Endothelial cell of umbilical vein (primary cell): ENCODE results near the gene SERGEF. TPM values are rescaled to one million over a fixed set of nuclear protein-coding genes. Genes with fewer than 3 reads are reported as not detected.

Experiments
- BruUV-seq: library from RNA; stranded (reverse); fragments of 400-500 nt; replicated peaks from 2 replicates; lab custom pipeline; 2021; lab: Mats Ljungman, UMichigan
- CTCF ChIA-PET: fragments of 300-600, 350-600 bp; sonication (Branson Sonifier 250); formaldehyde crosslinking; loops from one replicate; lab custom pipeline; 2021; ENCODE audit warnings: antibody characterized with exemption, inconsistent platforms; lab: Charles Lee
- POLR2A ChIA-PET: fragments of 300-600, 350-600 bp; sonication (Branson Sonifier 250); formaldehyde crosslinking; loops from one replicate; lab custom pipeline; 2021; ENCODE audit warnings: antibody characterized with exemption, inconsistent platforms; lab: Charles Lee
- DNase-seq: peaks from one replicate; pipeline ENCODE4 v3.0.0-alpha.2; 2011; ENCODE audit warnings: low read depth, low spot score
- FAIRE-seq: peaks from 2 replicates; lab custom pipeline; 2011; peaks lifted over from hg19 to GRCh38; lab: Jason Lieb, UNC
- H2AFZ ChIP-seq: 2 replicates; pipeline ENCODE4 v1.6.0; 2012; ENCODE audit warnings: low read depth, low read length, control low read depth, inconsistent platforms
- H3K27ac ChIP-seq: 2 replicates; pipeline ENCODE4 v1.5.1; 2011; ENCODE audit warnings: low read depth, mild to moderate bottlenecking, control low read depth, low read length, moderate library complexity; ENCODE audit not compliant: insufficient read depth
- H3K27me3 ChIP-seq, 2 experiments: 2 replicates each; pipeline versions ENCODE4 v1.6.0 to v1.6.1; 2011; ENCODE audit warnings: low read length in 2 of 2, mixed read lengths in 1 of 2; ENCODE audit not compliant: control insufficient read depth in 2 of 2, insufficient read depth in 2 of 2
- H3K36me3 ChIP-seq, 2 experiments: 2 replicates in 1 of 2; 3 replicates in 1 of 2; pipeline ENCODE4 v1.5.1; 2011; ENCODE audit warnings: low read length in 2 of 2, mild to moderate bottlenecking in 1 of 2, moderate library complexity in 1 of 2; ENCODE audit not compliant: control insufficient read depth in 2 of 2, insufficient read depth in 2 of 2; ENCODE audit errors: extremely low read depth in 1 of 2
- H3K4me1 ChIP-seq: 3 replicates; pipeline ENCODE4 v1.5.1; 2011; ENCODE audit warnings: mild to moderate bottlenecking, low read length; ENCODE audit not compliant: control insufficient read depth, insufficient read depth; ENCODE audit errors: extremely low read depth
- H3K4me2 ChIP-seq: 2 replicates; pipeline ENCODE4 v1.6.1; 2011; ENCODE audit warnings: low read length, control low read depth, mixed read lengths; ENCODE audit not compliant: insufficient read depth
- H3K4me3 ChIP-seq, 3 experiments: fragments of 200-600 bp in 1 of 3; sonication (generic), shearing (Covaris generic) in 1 of 3; replicated peaks in 1 of 3; 2 replicates each; pipeline ENCODE4 v1.5.1; 2011 to 2016; ENCODE audit warnings: control low read depth in 3 of 3, low read length in 3 of 3, mild to moderate bottlenecking in 2 of 3, inconsistent platforms in 1 of 3, low read depth in 1 of 3, moderate library complexity in 1 of 3; ENCODE audit not compliant: insufficient read depth in 1 of 3
- H3K79me2 ChIP-seq: 2 replicates; pipeline ENCODE4 v1.6.0; 2012; ENCODE audit warnings: low read length, inconsistent platforms; ENCODE audit not compliant: control insufficient read depth, insufficient read depth
- H3K9ac ChIP-seq: replicated peaks from 2 replicates; pipeline ENCODE3; 2011; ENCODE audit warnings: low read length, control low read depth; ENCODE audit not compliant: insufficient read depth; ENCODE audit errors: extremely low read depth
- H3K9me1 ChIP-seq: replicated peaks from 3 replicates; pipeline ENCODE4 v1.6.0; 2011; ENCODE audit warnings: mild to moderate bottlenecking, low read length; ENCODE audit not compliant: control insufficient read depth, insufficient read depth; ENCODE audit errors: extremely low read depth
- H3K9me3 ChIP-seq: replicated peaks from 2 replicates; pipeline ENCODE4 v1.5.1; 2012; ENCODE audit warnings: low read length, inconsistent platforms; ENCODE audit not compliant: control insufficient read depth, insufficient read depth
- H4K20me1 ChIP-seq: replicated peaks from 2 replicates; pipeline ENCODE3; 2011; ENCODE audit warnings: mild to moderate bottlenecking, low read length; ENCODE audit not compliant: control insufficient read depth, insufficient read depth; ENCODE audit errors: extremely low read depth
- CTCF ChIP-seq, 2 donors: IDR thresholded peaks; 1 replicate in 1 of 2; 2 replicates in 1 of 2; pipeline ENCODE4 v1.5.1; 2011; ENCODE audit warnings: low read length in 2 of 2, mild to moderate bottlenecking in 2 of 2, moderate library complexity in 2 of 2, control low read depth in 1 of 2, inconsistent platforms in 1 of 2, low read depth in 1 of 2; ENCODE audit not compliant: insufficient read depth in 1 of 2; ENCODE audit errors: extremely low read depth in 1 of 2
- EZH2 ChIP-seq: IDR thresholded peaks from 2 replicates; pipeline ENCODE4 v1.6.1; 2012; ENCODE audit warnings: borderline replicate concordance, low read depth, mild to moderate bottlenecking, moderate library complexity, low read length, inconsistent platforms; ENCODE audit not compliant: severe bottlenecking
- FOS ChIP-seq: IDR thresholded peaks from 2 replicates; pipeline ENCODE4 v1.6.1; 2011; ENCODE audit warnings: mild to moderate bottlenecking, low read length, moderate library complexity, borderline replicate concordance; ENCODE audit not compliant: insufficient read depth
- GATA2 ChIP-seq: IDR thresholded peaks from 2 replicates; pipeline ENCODE4 v1.7.0; 2011; ENCODE audit warnings: low read depth, mild to moderate bottlenecking, moderate library complexity, mixed read lengths, low read length; ENCODE audit not compliant: insufficient read length, insufficient read depth
- JUN ChIP-seq: IDR thresholded peaks from 2 replicates; pipeline ENCODE4 v1.6.1; 2011; ENCODE audit warnings: borderline replicate concordance, low read depth; ENCODE audit not compliant: insufficient read length, insufficient read depth
- MAX ChIP-seq: IDR thresholded peaks from 2 replicates; pipeline ENCODE4 v1.6.1; 2011; ENCODE audit not compliant: insufficient read depth, insufficient read length
- MYC ChIP-seq: IDR thresholded peaks from one replicate; pipeline ENCODE4 v1.6.1; 2011; ENCODE audit warnings: mild to moderate bottlenecking, low read depth, low read length
- POLR2A ChIP-seq: IDR thresholded peaks from 2 replicates; pipeline ENCODE4 v1.6.1; 2012; ENCODE audit warnings: low read depth, mild to moderate bottlenecking, control low read depth, low read length
- POLR2AphosphoS5 ChIP-seq: IDR thresholded peaks from 2 replicates; pipeline ENCODE4 v1.6.1; 2012; ENCODE audit warnings: low read depth, mild to moderate bottlenecking, control low read depth, low read length, moderate library complexity; ENCODE audit not compliant: insufficient read depth
- dilution Hi-C: fragments of 300-500 bp; cut with MboI; formaldehyde crosslinking; loops from one replicate; pipeline ENCODE4 v1.15.0; 2019; ENCODE audit warnings: low sequenced_read_pairs; ENCODE audit not compliant: extremely low pct_ligation_motif_present
- intact Hi-C: fragments of 100-400 bp; cut with micrococcal nuclease; formaldehyde crosslinking; loops from one replicate; pipeline ENCODE4 v1.10.0; 2022
- polyA plus RNA-seq, 4 experiments: library from polyadenylated mRNA; depleted of rRNA in 3 of 4; stranded (reverse) in 3 of 4; unstranded in 1 of 4; fragments of >200 nt; gene quantifications; 2 replicates each; pipeline versions ENCODE4 v1.2.1 to v1.2.3, GENCODE V29; 2011 to 2012; ENCODE audit warnings: missing spikeins in 1 of 4
- total RNA-seq: library from RNA; stranded (reverse); gene quantifications from 2 replicates; pipeline ENCODE4 v1.2.3, GENCODE V29; 2021

SERGEF gene
- total and polyA plus RNA-seq, 2 donors (not counting 3 experiments of a cell fraction or from before 2014, with no cell fraction given), result 8.7 to 16.7 TPM

- no TSS peak for BruUV-seq
- Histone ChIP-seq H3K27ac (no peak overlapping the region), H3K4me1 (no peaks in the 10 kb centered on the region), H3K9me3 (no peaks in the 10 kb centered on the region), H3K9me1 (no peaks in the 10 kb centered on the region), H3K4me3 (no peak overlapping the region), H3K4me2 (no peak overlapping the region), H3K79me2 (no peaks in the 10 kb centered on the region), H3K36me3 (no peaks in the 10 kb centered on the region), H4K20me1 (no peaks in the 10 kb centered on the region), H2AFZ (no peak overlapping the region), H3K9ac (no peak overlapping the region), H3K27me3 (no peaks in the 10 kb centered on the region)
- TF ChIP-seq EZH2 (no peak), FOS (no peak), POLR2AphosphoS5 (no peak), CTCF (IDR thresholded peaks at IDR 0.05; ENCODE audit: extremely low read depth in 1 of 2, insufficient read depth in 1 of 2, low read depth in 1 of 2, low read length in 2 of 2) (no peak), GATA2 (no peak), POLR2A (no peak), MAX (no peak), MYC (no peak), JUN (no peak)
- intact Hi-C loops (no loop called here), dilution Hi-C loops (no loop called here)
- ChIA-PET POLR2A (no interaction called here), CTCF (no interaction called here)
- DNase-seq (no peak), FAIRE-seq (no peak)
Observed at GRCh38 chr11:17918049-17918605, 94.7 kb downstream of the SERGEF start.
